Heart left ventricle (tissue), 13 donors: Measurements from ENCODE around the gene ZNF283.

Experiments
- POLR2A ChIP-seq, 2 donors: fragments of 450-650 bp; IDR thresholded peaks; one replicate each; pipeline ENCODE4 v1.6.1; 2017; ENCODE audit warnings: antibody characterized with exemption in 2 of 2, mild to moderate bottlenecking in 2 of 2, moderate library complexity in 2 of 2
- TF ChIP-seq, protein P1 (sequence below), 12 donors: fragments of 200-600 bp; sonication (generic) in 4 of 12; IDR thresholded peaks; one replicate each; pipeline versions ENCODE4 v1.5.0 to v1.8.0; 2018 to 2022; ENCODE audit warnings: antibody characterized with exemption in 12 of 12, mild to moderate bottlenecking in 5 of 12
- donor health status: ischemic (EF 13 %, LVEDD 7.1; RV severe dilation, severe dysfunction).
- donor health status: DM: no; HTN: yes; CAD: no.
- donor health status: DM: no; HTN: no; CAD: no.
- donor health status: ischemic (EF 25% LVEDD 6.9; RV normal size, moderate dysfunction).
- donor health status: ischemic (EF 25% LVEDD 5.7; RV mildly dilated, moderate dysfunction).
- donor health status: ischemic (EF 35%, LVEDD 5.7; RV mildly dilated, moderate dysfunction).
- donor health status: nonischemic (EF 11% LVEDD 7.7; RV severe dilation, severe dysfunction).
- donor health status: DM: yes; HTN: yes; CAD: no.
- donor health status: PGD.
- donor health status: ischemic (EF 29% LVEDD 5.4; RV normal size, mild dysfunction).
- donor health status: nonischemic (EF 23%, LVEDD 6.1; RV moderate dilation, normal function).

DNA sequence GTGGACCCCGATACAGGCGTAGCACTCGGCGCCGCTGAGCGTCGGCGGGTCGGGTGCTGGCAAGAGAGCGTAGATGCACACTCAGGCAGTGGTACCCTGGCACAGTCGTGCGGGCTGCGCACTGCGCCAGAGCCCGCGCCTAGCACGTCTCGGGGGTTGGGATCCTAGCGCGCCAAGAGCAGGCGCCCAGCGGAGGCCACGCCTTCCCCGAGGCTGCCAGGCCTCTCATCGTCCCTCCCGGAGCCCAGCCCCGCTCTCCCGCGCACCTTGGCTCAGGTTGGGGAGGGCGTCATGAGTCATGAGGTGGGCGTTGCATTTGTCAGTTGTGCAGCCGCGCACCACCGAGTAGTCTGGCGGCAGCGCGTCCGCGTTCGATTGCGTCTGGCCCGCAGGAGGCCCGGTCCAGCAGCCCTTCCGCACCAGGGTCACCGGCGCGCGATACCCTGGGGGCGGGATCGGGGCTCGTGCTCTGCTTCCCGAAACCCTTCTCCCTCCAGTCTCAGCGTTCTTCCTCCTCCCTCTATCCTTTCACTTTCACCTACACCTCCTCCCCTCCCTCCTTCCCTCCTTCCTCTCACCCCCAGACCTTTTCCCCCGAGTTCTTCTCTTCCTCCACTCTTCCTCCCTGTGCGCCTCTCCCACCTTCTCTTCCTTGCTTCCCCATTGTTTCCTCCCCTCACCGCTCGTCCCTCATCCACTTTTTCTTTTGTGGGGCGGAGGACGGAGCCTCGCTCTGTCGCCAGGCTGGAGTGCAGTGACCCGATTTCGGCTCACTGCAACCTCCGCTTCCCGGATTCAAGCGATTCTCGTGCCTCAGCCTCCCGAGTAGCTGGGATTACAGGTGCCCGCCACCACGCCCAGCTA is 28.3 kb upstream of the ZNF283 start:
- TF ChIP-seq, protein P1, sequence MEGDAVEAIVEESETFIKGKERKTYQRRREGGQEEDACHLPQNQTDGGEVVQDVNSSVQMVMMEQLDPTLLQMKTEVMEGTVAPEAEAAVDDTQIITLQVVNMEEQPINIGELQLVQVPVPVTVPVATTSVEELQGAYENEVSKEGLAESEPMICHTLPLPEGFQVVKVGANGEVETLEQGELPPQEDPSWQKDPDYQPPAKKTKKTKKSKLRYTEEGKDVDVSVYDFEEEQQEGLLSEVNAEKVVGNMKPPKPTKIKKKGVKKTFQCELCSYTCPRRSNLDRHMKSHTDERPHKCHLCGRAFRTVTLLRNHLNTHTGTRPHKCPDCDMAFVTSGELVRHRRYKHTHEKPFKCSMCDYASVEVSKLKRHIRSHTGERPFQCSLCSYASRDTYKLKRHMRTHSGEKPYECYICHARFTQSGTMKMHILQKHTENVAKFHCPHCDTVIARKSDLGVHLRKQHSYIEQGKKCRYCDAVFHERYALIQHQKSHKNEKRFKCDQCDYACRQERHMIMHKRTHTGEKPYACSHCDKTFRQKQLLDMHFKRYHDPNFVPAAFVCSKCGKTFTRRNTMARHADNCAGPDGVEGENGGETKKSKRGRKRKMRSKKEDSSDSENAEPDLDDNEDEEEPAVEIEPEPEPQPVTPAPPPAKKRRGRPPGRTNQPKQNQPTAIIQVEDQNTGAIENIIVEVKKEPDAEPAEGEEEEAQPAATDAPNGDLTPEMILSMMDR (IDR thresholded peaks at IDR 0.05): no peak
- TF ChIP-seq POLR2A (IDR thresholded peaks at IDR 0.05): no peak
